Measurements from ENCODE around the gene PADI3.

PADI3 gene

DNA sequence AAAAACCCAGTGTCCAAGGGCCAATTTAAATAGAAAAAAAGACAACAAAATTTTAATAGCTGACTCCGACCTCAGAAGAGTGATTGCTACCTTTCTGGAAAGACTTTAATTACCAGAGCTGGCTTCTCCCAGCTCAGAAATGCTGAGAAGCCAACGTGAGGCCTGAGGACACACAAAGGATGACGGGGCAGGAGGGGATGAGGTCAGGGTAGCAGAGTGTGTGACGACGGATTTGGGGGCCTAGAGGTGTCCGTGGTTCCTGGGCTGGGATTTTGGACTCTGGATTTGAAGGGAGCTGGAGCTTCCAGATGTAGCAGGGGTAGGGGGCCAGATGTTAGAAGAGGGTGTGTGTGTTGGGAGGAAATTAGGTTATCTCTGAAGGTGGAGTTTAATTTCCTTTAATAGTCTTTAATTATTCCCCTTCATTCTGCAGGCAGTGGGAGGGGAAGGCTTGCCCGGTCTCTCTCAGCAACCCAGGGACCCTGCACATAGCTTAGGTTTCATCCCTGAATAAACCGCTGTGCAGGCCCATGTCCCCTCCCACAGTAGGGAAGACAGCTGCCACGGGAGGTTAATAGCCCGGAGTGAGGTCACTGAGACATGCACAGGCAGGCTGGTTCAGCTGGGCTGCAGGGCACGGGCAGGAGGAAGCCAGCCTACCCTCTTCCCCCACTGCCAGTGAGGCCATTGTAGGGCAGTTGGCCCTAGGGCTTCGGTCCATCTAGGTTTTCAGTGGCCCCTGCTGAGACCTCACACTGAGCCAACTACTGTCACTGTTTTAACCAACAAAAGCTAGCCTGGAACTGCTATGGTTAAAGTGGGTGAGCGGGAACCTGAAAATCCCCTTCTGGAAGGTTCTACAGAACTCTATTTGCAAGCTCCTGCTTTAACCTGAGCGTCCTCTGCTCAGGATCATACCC, 3.8 kb upstream of the PADI3 start:
- peak; percentile 39 for DNase-seq

DNA sequence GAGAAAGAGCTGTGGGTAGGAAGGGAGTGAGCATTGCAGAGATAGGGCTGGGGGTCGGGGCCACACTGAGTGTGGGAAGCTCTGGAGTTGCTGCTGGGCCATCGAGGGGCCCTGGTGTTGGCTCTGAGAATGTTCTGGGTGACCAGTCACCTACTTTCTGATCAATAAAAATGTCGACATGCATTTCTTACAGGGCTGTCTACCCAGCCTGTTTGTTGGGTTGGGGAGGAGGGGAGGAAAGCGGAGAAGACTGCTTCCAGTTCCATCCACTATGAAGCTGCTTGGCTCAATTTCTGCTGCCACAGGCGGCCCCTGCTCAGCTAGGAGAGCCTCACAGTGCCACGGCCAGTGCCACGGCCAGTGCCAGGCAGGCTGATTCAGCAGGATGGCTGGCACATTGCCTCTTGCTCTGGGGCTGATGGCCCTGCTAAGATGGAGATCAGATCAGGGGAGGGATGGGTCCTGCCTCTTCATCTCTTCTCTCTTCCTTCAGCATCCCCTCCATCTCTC, 3.0 kb upstream of the PADI3 start:
- no peak for DNase-seq

DNA sequence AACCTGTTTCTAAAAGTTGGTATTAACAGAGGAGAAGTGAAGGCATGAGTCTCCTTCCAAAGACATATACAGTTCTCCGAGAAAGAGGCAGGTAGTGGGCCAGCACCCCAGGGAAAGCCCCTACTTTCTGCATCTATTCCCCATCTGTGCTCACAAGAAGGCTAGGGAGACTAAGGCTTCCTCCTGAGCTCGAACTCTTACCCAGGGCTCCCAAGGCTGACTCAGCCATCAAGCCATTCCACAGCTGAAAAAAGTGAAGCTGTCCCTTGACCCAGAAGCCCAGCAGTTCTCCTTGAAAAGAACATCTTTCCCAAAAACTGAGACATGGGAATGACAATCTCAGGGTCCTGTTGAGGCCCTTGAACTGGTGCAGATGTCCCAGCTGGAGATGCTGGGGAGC, 1.9 kb upstream of the PADI3 start:
- DNase-seq, result no peak

GRCh38 chr1:17250601-17251000, 1.7 kb downstream of the PADI3 start:
- peak; percentile 16 for DNase-seq

GRCh38 chr1:17251246-17251645, 2.3 kb downstream of the PADI3 start:
- DNase-seq, result no peak

- DNase-seq, result no peak
These were observed 2.9 kb downstream of the PADI3 start for GRCh38 chr1:17251701-17252376.

DNA sequence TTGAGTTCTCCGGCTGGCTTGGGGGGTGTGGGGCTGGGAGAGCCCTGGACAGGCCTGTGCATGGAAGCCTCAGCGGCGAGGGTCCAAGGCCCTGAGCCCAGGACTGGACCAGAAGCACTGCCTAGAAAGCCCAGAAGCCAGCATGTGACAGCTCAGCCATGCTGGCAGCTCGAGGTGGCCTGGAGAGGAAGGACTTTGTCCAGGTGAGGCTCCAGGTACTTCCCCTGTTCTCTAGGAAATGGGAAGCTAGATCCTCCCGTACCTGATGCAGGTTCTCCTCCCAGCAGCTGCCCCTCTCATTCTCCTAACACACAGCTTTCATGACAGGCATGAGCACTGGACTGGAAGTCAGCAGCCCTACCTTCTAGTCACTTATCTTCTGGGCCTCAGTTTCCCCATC, 6.4 kb downstream of the PADI3 start:
- DNase-seq, result no peak

GRCh38 chr1:17258116-17258757, 9.3 kb downstream of the PADI3 start:
- no peak for DNase-seq

DNA sequence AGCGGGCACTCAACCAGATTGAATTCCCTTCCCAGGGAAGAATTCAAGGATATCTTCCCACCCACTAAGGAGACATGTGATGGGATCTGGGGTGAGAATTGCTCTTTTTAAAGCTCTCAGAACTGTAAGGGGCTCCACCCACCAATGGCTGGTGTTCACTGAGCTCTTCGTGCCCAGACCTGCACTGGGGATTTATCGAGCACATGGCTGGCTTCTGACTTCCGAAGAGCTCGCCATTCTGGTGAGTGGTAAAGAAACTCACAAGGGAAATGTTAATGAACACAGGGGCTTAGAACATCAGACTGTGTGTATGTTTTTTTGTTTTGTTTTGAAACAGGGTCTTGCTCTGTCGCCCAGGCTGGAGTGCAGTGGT, 9.8 kb downstream of the PADI3 start:
- DNase-seq, result no peak

GRCh38 chr1:17259233-17259873, 10.5 kb downstream of the PADI3 start:
- DNase-seq, result no peak

DNA sequence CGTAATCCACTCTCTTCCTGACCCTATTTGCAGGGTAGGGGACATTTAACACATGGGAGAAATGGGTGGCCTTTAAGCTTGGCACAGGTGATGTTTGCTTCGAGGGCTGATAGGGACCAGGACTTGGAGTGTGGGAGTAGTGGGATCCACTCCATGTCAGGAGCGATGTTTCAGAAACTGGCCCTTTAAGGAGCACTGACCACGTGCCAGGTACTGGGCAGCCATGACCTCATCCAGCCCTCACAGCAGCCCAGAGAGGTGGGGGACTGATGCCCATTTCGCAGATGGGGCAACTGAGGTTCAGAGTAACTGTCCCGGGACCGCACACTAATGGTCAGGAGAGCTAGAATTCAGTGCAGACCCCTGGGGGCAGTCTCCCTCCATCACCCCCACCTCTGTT, 11.4 kb downstream of the PADI3 start:
- no peak for DNase-seq

- DNase-seq, result no peak
These were observed 11.8 kb downstream of the PADI3 start for GRCh38 chr1:17260738-17261137.

GRCh38 chr1:17263936-17264335, 15.0 kb downstream of the PADI3 start:
- no peak for DNase-seq

GRCh38 chr1:17264470-17264869, 15.6 kb downstream of the PADI3 start:
- no peak for DNase-seq

GRCh38 chr1:17265162-17265561, 16.3 kb downstream of the PADI3 start:
- DNase-seq, result no peak

- no peak for DNase-seq
These were observed 17.1 kb downstream of the PADI3 start for GRCh38 chr1:17265950-17266349.

DNA sequence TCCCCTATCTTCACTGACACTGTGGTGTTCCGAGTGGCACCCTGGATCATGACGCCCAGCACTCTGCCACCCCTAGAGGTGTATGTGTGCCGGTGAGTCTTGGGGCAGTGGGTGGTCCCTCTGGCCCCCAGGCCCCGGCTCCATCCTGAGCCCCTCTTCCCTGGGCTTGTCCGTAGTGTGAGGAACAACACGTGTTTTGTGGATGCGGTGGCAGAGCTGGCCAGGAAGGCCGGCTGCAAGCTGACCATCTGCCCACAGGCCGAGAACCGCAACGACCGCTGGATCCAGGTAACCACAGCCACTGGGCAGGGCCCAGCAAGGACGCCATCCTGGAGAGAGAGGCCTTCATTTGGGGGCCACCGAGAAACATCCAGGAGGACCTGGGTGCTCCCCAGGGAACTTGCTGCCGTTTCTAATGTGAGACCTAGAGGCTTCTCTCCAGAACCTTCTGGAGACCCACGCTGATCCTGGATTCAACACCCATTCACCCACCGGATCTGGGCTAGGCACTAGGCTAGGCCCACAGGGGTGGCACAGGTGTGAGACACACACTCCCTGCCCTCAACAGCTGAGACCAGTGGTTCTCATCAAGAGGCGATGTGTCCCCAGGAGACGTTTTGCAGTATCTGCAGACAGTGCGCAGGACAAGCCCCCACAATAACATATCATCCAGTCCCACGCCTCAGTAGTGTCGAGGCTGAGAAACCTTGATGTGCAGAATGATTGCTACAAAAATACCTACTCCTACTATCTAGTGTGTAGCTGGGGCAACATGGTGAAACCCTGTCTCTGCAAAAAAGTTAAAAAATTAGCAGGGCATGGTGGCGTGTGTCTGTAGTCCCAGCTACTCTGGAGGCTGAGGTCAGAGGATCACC, 22.2 kb downstream of the PADI3 start:
- no peak for DNase-seq

DNA sequence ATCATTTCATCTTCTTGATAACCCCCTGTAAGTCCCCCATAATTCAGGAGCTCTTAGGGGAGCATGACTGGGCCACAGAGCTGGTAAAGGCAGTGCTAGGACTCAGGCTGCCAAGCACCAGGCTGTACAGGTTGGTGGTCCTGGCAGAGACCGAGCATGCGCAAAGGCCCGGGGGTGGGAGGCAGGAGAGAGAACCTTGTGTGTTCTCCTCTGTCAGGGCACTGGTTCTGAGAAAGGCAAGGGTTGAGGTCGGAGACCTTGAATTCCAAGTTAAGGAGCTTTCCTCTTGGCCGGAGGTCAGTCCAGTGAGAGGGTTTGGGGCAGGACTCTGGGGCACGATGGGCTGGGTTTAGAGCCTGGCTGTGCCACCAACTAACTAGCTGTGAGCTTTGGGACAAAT, 23.2 kb downstream of the PADI3 start:
- DNase-seq, result no peak

- DNase-seq, result peak; percentile 0
These were observed 23.7 kb downstream of the PADI3 start for GRCh38 chr1:17272646-17273045.

- no peak for DNase-seq
These were observed 24.2 kb downstream of the PADI3 start for GRCh38 chr1:17273096-17273495.

- DNase-seq, result peak; percentile 3
These were observed 25.6 kb downstream of the PADI3 start for GRCh38 chr1:17274186-17275170.
